NCI-H1436 treated with DMSO at 0.1 percent for 48 hours (cell line): ENCODE results near the gene CCSER1.
"Not testable (repeated sequence)": the region's sequence is repeated elsewhere in the genome, so short reads cannot be mapped to it uniquely, and the experiment has no call there.

Experiments
- DNase-seq: peaks from one replicate; lab custom pipeline; 2025; lab: John Stamatoyannopoulos, UW

Gene CCSER1

DNA sequence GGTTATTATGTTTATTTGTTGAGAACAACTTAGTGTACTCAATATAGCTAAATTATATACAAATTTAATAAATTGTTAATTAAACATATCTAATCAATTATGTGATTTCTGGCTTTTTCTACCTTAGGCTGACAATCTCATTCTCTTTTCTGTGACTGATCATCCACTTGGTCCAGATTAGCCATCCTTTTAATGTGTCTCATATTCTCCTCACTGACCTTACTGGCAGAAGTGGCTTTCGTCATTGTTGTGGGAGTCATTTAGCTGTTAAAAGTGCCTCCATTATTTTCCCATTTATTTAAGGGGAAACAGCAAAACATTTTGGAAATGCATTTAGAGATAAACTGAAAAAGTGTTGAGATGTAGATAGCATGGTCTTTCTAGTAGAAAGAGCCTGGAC is 172.2 kb downstream of the CCSER1 start:
- DNase-seq, result no peak

GRCh38 chr4:90306810-90307209 is 179.6 kb downstream of the CCSER1 start:
- no peak for DNase-seq

DNA sequence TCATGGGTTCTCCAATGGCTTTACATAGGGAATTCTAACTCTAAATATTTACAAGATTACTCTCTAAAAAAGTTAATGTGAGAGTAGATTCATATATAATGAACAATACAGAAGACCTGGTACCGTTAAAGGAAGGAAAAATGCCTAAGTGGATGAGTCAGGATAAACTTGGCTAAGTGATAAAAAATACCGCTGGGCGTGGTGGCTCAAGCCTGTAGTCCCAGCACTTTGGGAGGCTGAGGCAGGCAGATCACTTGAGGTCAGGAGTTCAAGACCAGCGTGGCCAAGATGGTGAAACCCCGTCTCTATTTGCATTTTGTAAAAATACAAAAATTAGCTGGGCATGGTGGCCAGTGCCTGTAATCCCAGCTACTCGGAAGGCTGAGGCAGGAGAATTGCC is 189.9 kb downstream of the CCSER1 start:
- not testable (repeated sequence) for DNase-seq

DNA sequence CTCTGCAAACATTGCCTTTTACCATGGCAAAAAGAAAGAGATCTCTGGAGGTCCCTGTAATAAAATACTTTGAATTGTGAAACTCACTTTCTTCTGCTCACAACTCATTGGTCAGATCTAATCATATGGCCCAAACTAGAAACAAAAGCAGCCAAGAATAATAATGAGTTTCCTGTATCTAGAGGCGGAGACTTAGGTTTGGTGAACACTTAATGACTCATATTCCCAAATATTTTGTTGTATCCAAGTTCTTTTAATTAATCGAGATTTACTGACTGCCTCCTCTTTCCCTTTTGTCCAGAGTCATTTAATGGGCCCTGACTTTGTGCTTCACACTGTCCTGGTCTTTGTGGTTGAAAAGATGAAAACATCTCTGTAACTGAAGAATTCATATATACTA is 190.6 kb downstream of the CCSER1 start:
- no peak for DNase-seq

- DNase-seq, result no peak
Measured at GRCh38 chr4:90318193-90318592, 191.0 kb downstream of the CCSER1 start.

GRCh38 chr4:90328558-90328957 is 201.4 kb downstream of the CCSER1 start:
- peak; percentile 1 for DNase-seq

- DNase-seq, result no peak
Measured at GRCh38 chr4:90330546-90330945, 203.4 kb downstream of the CCSER1 start.

- no peak for DNase-seq
Measured at GRCh38 chr4:90345549-90346215, 218.5 kb downstream of the CCSER1 start.

GRCh38 chr4:90349636-90350035 is 222.4 kb downstream of the CCSER1 start:
- no peak for DNase-seq

DNA sequence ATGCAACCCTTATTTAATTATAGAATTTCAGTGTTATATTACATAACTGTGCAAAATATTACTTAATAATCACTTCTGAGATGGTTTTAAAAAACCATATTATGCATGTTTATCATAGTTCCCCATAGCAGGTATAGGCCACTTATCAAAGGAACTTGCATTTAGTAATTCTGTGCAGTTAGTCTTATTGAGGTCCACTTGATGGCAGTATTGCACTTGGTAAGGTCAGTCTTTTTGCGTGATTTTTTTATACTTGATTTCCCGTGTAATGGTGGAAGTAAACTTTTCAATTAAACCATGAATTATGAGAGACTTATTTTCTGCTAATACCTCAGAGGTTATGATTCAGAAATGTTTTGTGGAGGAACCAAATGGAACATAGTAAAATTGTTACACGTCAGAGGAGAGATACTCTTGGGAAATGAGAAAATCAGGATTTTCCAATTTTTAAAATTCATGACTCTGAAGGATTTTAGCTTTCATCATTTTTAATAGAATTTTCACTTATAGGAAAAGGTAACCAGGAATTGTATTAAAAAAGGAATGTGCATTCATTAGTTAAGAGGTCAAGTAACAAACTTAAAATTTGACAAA is 230.0 kb downstream of the CCSER1 start:
- no peak for DNase-seq

DNA sequence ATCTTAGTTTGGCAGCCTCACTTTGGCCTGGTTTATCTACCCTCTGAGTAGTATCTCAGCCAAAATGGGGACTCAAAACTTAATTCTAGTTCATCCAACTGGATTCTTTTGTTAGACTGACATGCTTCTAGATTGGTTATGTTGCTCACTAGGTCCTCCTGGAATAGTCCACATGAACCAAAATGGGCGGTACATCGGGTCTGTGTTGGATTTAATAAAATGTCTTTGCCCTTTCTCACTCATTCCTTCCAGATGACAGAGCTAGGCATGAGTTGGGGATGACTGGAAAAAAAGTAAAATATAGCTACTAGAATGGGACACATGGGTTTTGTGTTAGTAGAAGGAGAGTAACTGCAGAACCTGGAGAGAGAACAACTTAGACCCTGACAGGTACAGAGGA is 247.9 kb downstream of the CCSER1 start:
- no peak for DNase-seq

DNA sequence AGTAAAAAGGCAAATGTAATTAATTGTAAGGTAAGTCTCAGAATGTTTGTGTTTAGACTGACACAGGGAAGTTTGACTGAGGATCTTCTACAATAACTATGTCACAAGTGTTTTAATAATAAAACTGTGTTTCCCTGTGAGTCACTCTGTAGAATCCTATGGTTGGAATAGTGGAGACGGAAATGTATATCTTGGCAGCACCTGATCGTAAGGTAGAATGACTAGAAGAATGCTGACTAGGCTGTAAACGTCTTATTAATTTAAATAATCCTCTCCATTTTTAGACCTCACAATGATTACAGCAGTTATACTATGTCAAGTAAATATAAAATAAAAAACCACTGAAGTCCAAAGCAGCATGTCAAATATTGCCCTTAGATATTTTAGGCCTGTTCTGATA is 266.0 kb downstream of the CCSER1 start:
- no peak for DNase-seq

DNA sequence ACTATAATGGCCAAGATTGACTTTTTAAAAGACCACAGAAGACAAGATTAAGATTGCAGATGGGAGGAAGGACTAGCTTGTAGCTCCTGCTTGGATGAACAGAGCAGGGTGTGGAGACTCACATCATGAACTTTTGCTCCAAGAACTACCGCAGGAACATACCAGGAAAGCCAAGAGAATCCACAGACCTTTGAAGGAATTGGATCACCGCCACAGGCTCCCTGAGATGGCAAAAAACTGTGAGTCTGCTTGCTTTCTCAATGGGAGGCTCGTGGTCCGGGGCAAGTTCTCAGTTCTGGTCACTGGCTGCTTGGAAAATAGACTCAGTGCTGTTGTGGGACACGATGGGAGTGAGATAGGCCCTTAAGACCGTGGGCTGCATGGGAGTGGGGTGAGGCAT is 276.6 kb downstream of the CCSER1 start:
- no peak for DNase-seq

GRCh38 chr4:90407897-90408296 is 280.7 kb downstream of the CCSER1 start:
- not testable (repeated sequence) for DNase-seq

DNA sequence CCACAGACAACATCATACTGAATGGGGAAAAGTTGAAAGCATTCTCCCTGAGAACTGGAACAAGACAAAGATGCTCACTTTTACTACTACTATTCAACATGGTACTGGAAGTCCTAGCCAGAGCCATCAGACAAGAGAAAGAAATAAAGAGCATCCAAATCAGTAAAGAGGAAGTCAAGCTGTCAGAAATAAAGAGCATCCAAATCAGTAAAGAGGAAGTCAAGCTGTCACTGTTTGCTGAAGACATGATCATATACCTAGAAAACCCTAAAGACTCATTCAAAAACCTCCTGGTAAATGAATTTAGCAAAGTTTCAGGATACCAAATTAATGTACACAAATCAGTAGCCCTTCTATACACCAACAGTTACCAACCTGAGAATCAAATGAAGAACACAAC is 285.6 kb downstream of the CCSER1 start:
- not testable (repeated sequence) for DNase-seq

DNA sequence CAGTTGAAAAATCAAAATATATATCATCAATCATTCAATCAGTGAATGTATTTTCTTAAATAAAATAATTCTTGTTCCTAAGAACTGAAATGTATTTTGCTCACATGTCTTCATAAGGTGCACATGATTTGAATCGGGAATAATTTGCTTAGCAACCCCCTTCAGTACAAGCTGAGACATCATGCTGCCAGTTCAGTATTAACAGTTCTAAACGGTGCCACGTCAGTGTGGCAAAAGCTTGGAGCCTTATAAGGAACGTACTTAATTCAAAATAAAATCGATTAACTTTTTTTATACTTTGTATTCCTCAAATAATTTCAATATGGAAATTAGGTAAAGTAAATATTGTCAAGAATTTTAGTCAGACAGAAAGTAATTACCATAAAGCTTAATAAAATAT is 287.9 kb downstream of the CCSER1 start:
- no peak for DNase-seq

GRCh38 chr4:90419124-90419711 is 292.0 kb downstream of the CCSER1 start:
- peak; percentile 65 for DNase-seq

- DNase-seq, result no peak
Measured at GRCh38 chr4:90421161-90421560, 294.0 kb downstream of the CCSER1 start.

GRCh38 chr4:90425893-90426292 is 298.7 kb downstream of the CCSER1 start:
- no peak for DNase-seq

- DNase-seq, result no peak
Measured at GRCh38 chr4:90438522-90438921, 311.3 kb downstream of the CCSER1 start.

- no peak for DNase-seq
Measured at GRCh38 chr4:90441770-90442169, 314.6 kb downstream of the CCSER1 start.

DNA sequence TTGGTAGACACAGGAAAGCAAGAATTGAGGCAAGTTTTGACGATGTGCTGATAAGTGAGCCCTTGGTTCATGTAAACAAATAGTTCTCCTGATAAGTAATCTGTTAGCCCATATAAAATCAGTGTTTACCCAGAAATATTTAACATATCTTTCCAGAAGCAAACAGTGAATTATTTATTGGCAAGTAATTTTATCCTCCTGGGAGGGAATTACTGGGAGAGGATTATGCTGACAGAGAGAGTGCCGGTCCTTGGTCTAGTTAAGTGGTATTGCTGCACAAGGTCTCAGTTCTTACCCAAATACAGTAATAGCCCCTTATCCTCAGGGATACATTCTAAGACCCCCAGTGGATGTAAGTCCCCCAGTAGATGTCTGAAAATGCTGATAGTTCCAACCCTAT is 315.4 kb downstream of the CCSER1 start:
- no peak for DNase-seq

DNA sequence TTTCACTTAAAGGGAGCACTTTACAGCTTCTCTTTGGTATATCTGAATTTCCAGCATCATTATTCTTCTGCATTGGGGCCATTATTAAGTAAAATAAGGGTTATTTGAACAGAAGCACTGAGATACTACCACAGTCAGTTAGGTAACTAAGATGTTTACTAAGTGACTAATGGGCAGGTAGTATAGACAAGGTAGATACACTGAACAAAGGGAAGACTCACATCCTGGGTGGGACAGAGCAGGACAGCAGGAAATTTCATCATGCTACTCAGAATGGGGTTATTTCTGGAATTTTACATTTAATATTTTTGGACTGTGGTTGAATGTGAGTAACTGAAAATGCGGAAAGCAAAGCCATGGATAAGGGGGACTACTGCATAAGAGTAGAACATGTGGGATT is 316.0 kb downstream of the CCSER1 start:
- DNase-seq, result no peak

DNA sequence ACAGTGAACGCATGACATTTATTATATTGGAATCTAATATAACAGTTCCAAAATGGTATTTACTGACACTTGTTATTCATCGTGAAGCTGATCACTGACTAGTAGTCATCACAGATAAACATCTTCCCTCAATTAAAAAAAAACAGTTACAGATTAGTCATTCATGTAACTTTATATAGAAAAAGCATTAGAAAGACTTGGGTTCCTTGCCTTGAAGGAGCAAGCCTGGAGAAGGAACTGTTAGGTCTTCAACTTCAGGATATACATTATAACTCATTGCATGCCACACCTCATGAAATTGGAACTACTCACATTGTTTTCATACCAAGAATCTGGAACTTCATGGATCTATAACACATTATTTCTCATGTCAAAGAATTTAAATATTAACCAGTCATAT is 317.7 kb downstream of the CCSER1 start:
- DNase-seq, result no peak
